ENCODE results near the gene EIF1AX.
"Not testable (repeated sequence)": the region's sequence is repeated elsewhere in the genome, so short reads cannot be mapped to it uniquely, and the experiment has no call there.

The EIF1AX gene

GRCh38 chrX:20126833-20127232 is 14.8 kb downstream of the EIF1AX start:
- not testable (repeated sequence) for DNase-seq (ENCODE audit: low spot score)

- DNase-seq (ENCODE audit: low spot score): no peak
Observed at GRCh38 chrX:20124964-20125363, 16.7 kb downstream of the EIF1AX start.

- peak; percentile 6 for DNase-seq (ENCODE audit: low spot score)
Observed at GRCh38 chrX:20118065-20118824, 23.4 kb downstream of the EIF1AX start.

- DNase-seq (ENCODE audit: low spot score): no peak
Observed at GRCh38 chrX:20116577-20117240, 24.9 kb downstream of the EIF1AX start, which contains the start of gene MAP7D2. Gene MAP7D2 (minus strand): TSS chrX:20116907. CDS start chrX:20116879, 28 bp downstream.

GRCh38 chrX:20116087-20116576 is 25.5 kb downstream of the EIF1AX start:
- DNase-seq (ENCODE audit: low spot score): no peak

- no peak for DNase-seq (ENCODE audit: low spot score)
Observed at GRCh38 chrX:20112022-20112774, 29.4 kb downstream of the EIF1AX start.

- no peak for DNase-seq (ENCODE audit: low spot score)
Observed at GRCh38 chrX:20111271-20111670, 30.4 kb downstream of the EIF1AX start.

GRCh38 chrX:20101934-20102581 is 39.6 kb downstream of the EIF1AX start:
- DNase-seq (ENCODE audit: low spot score): no peak

GRCh38 chrX:20091499-20091898 is 50.1 kb downstream of the EIF1AX start:
- no peak for DNase-seq (ENCODE audit: low spot score)

GRCh38 chrX:20089845-20090244 is 51.8 kb downstream of the EIF1AX start:
- DNase-seq (ENCODE audit: low spot score): no peak

- DNase-seq (ENCODE audit: low spot score): no peak
Observed at GRCh38 chrX:20080277-20080676, 61.4 kb downstream of the EIF1AX start.

Data from HuH-7 (cell line).